ENCODE data around the gene UCP2. TPM values are rescaled to one million over a fixed set of nuclear protein-coding genes. Genes with fewer than 3 reads are reported as not detected.

Gene UCP2
- total and polyA plus RNA-seq, 4 donors: 44.7 to 207 (median 139) TPM

GRCh38 chr11:73976451-73977151, 6.0 kb downstream of the UCP2 start:
- TF ChIP-seq CTCF (IDR thresholded peaks at IDR 0.05; ENCODE audit: control extremely low read depth, extremely low read depth): no peak
- H3K27ac ChIP-seq (ENCODE audit: low read depth in 1 of 2, low read length in 1 of 2): no peak overlapping the region
- H3K4me3 ChIP-seq: no peak overlapping the region
- ATAC-seq (ENCODE audit: insufficient read depth, low FRiP score) (no peak), DNase-seq (no peak)
- H3K4me1 ChIP-seq (ENCODE audit: control insufficient read depth in 5 of 5, insufficient read depth in 5 of 5, low read length in 5 of 5): peaks cover 0 to 8% (median 7%) of the 10 kb centered on the region in 5 donors
- no peak overlapping the region for H3K9ac ChIP-seq (ENCODE audit: insufficient read depth in 1 of 2, low read length in 2 of 2)
- H3K27me3 ChIP-seq (ENCODE audit: control insufficient read depth in 3 of 3, insufficient read depth in 3 of 3, low read length in 2 of 3): no peaks in the 10 kb centered on the region
- WGBS, 2 donors: 93% methylated on average over 14 of the region's 14 CpGs
- H3K9me3 ChIP-seq (ENCODE audit: control insufficient read depth in 4 of 4, insufficient read depth in 3 of 4, low read length in 3 of 4): no peaks in the 10 kb centered on the region
- peaks cover 0 to 24% (median 0%) of the 10 kb centered on the region in 4 donors for H3K36me3 ChIP-seq (ENCODE audit: control insufficient read depth in 4 of 4, insufficient read depth in 4 of 4, low read length in 4 of 4)

GRCh38 chr11:73975479-73975757, 7.2 kb downstream of the UCP2 start:
- Histone ChIP-seq H3K27me3 (ENCODE audit: control insufficient read depth in 3 of 3, insufficient read depth in 3 of 3, low read length in 2 of 3) (no peaks in the 10 kb centered on the region), H3K9ac (ENCODE audit: insufficient read depth in 1 of 2, low read length in 2 of 2) (no peak overlapping the region), H3K9me3 (ENCODE audit: control insufficient read depth in 4 of 4, insufficient read depth in 3 of 4, low read length in 3 of 4) (no peaks in the 10 kb centered on the region), H3K4me1 (ENCODE audit: control insufficient read depth in 5 of 5, insufficient read depth in 5 of 5, low read length in 5 of 5) (peaks cover 0 to 7% (median 3%) of the 10 kb centered on the region in 5 donors), H3K27ac (ENCODE audit: low read depth in 1 of 2, low read length in 1 of 2) (no peak overlapping the region), H3K4me3 (no peak overlapping the region), H3K36me3 (ENCODE audit: control insufficient read depth in 4 of 4, insufficient read depth in 4 of 4, low read length in 4 of 4) (peaks cover 0 to 24% (median 0%) of the 10 kb centered on the region in 4 donors)
- ATAC-seq (ENCODE audit: insufficient read depth, low FRiP score) (no peak), DNase-seq (no peak)
- 91 to 94% methylated on average over 6 of the region's 6 CpGs for WGBS, 2 donors
- no peak for TF ChIP-seq CTCF (IDR thresholded peaks at IDR 0.05; ENCODE audit: control extremely low read depth, extremely low read depth)

- H3K36me3 ChIP-seq (ENCODE audit: control insufficient read depth in 4 of 4, insufficient read depth in 4 of 4, low read length in 4 of 4): peaks cover 0 to 24% (median 0%) of the 10 kb centered on the region in 4 donors
Observed at GRCh38 chr11:73974604-73975478, 7.8 kb downstream of the UCP2 start.

More at GRCh38 chr11:73974604-73975478, 7.8 kb downstream of the UCP2 start:
- DNase-seq: no peak
- peaks cover 0 to 7% (median 0%) of the 10 kb centered on the region in 5 donors for H3K4me1 ChIP-seq (ENCODE audit: control insufficient read depth in 5 of 5, insufficient read depth in 5 of 5, low read length in 5 of 5)
- ATAC-seq (ENCODE audit: insufficient read depth, low FRiP score): no peak
- no peak overlapping the region for H3K27ac ChIP-seq (ENCODE audit: low read depth in 1 of 2, low read length in 1 of 2)
- no peak overlapping the region for H3K4me3 ChIP-seq
- WGBS, 2 donors: 93 to 96% methylated on average over 13 of the region's 13 CpGs
- no peak overlapping the region for H3K9ac ChIP-seq (ENCODE audit: insufficient read depth in 1 of 2, low read length in 2 of 2)
- no peak for TF ChIP-seq CTCF (IDR thresholded peaks at IDR 0.05; ENCODE audit: control extremely low read depth, extremely low read depth)
- no peaks in the 10 kb centered on the region for H3K27me3 ChIP-seq (ENCODE audit: control insufficient read depth in 3 of 3, insufficient read depth in 3 of 3, low read length in 2 of 3)
- H3K9me3 ChIP-seq (ENCODE audit: control insufficient read depth in 4 of 4, insufficient read depth in 3 of 4, low read length in 3 of 4): no peaks in the 10 kb centered on the region
